DMS53 treated with DMSO at 0.1 percent for 48 hours (cell line): ENCODE measurements around the gene CX3CR1.
A peak's percentile ranks its signal among the peaks of the same experiment; 100 is the strongest.

Experiments
- DNase-seq: peaks from one replicate; lab custom pipeline; 2025; ENCODE audit not compliant: unreplicated experiment; lab: John Stamatoyannopoulos, UW

CX3CR1 gene

DNA sequence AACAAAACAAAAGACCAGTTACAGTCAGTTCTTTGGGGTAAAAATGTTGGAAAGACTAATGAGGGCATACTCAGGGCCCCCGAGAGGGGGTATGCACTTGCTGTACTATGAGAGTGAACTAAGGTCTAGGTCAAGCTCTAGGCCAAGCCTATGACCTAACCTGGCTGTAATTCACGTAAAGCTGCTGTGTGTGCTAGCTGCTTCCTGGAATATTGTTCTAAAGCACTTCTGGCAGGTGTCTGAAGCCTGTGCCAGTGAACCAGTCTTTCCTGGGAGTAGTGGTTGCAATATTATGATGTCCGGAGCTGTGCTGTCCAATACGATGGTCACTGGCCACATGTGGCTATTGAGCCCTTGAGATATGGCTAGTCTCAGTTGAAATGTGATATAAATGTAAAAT is 13.1 kb upstream of the CX3CR1 start:
- no peak for DNase-seq

DNA sequence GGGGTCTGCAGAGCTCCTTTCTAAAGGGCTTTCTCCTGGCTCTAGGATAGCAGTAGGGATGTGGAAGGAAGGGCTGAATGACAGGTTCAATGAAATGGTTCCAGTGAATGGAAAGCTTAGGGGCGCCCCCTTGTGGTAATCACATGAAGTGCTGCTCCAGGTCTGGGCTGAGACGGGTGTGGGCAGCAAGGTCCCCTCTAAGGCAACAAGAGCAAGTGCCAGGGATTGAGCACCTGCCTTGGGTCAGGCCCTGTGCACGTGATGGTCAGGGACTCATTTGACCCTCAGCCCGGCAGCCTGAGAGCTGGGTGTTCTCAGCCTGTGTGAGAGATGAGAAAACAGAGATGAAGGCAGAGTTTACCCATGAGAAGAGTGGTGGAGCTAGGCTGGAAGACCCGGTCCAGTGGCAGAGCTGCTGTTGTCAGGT is 12.1 kb upstream of the CX3CR1 start:
- DNase-seq: no peak

- no peak for DNase-seq
Observed at GRCh38 chr3:39290255-39290654, 10.4 kb upstream of the CX3CR1 start.

GRCh38 chr3:39289107-39289506 is 9.3 kb upstream of the CX3CR1 start:
- no peak for DNase-seq

- DNase-seq: peak; percentile 22
Observed at GRCh38 chr3:39288300-39288808, 8.5 kb upstream of the CX3CR1 start.

GRCh38 chr3:39287216-39288164 is 7.7 kb upstream of the CX3CR1 start:
- DNase-seq: no peak

DNA sequence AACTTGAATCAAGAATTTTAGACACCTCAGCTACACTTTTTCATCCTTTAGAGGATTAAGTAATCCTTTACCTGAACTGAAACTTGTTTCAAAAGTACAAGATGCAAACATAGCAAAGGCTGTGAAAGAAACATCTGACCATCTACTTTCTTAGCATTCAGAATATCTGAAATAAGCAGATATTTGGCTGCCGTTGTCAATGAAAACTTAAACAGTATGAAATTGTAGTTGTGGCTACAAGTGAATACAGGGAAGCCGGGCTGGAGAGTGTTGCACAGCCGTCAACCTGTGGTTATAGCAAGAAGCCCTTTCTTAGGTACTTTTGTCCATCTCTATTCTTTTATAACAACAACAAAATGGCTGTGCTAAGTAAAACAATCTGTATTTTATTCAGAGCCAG is 6.9 kb upstream of the CX3CR1 start:
- DNase-seq: no peak

GRCh38 chr3:39285332-39285731 is 5.5 kb upstream of the CX3CR1 start:
- no peak for DNase-seq

GRCh38 chr3:39284457-39284881 is 4.6 kb upstream of the CX3CR1 start:
- DNase-seq: no peak

DNA sequence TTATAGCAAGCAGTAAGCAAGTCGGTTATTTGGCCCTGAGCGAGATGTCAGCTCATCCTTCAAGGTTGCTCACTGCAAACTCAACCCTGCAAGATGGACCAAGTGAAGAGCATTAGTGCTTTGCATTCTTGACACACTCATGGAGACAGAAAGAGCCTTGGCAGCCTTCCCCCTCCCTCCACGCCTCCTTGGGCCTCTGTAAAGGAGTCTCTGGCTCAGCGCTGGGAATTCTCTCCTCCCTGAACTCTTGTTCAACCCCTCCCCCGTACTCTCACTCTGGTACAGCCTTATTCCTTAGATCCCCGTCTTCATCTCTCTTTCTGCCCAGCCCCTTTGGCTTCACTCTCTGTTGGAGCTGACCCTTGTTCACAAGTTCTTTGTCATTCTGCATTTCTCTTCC is 2.2 kb upstream of the CX3CR1 start:
- DNase-seq: no peak

DNA sequence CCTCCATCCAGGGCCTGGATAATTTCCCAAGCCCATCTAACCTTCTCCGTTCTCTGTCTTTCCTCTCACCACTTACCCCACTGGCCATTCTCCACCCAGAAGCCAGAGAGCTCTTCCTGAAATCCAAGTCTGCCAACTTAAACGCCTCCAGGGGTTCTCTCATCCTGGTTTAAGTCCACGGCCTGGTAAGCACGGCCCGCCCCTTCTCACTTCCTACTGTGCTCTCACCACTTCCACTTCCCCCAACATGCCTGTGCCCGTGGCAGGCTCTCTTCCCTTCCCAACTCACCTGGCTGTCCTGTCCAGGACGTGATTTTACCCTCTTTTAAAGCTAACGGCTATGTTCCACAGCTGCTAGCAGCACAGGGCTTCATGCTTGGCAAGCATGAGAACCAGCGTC is 1.7 kb upstream of the CX3CR1 start:
- DNase-seq: no peak

- no peak for DNase-seq
Observed at GRCh38 chr3:39280571-39280970, 735 bp upstream of the CX3CR1 start.

GRCh38 chr3:39278616-39278935 is 1.3 kb downstream of the CX3CR1 start:
- no peak for DNase-seq

DNA sequence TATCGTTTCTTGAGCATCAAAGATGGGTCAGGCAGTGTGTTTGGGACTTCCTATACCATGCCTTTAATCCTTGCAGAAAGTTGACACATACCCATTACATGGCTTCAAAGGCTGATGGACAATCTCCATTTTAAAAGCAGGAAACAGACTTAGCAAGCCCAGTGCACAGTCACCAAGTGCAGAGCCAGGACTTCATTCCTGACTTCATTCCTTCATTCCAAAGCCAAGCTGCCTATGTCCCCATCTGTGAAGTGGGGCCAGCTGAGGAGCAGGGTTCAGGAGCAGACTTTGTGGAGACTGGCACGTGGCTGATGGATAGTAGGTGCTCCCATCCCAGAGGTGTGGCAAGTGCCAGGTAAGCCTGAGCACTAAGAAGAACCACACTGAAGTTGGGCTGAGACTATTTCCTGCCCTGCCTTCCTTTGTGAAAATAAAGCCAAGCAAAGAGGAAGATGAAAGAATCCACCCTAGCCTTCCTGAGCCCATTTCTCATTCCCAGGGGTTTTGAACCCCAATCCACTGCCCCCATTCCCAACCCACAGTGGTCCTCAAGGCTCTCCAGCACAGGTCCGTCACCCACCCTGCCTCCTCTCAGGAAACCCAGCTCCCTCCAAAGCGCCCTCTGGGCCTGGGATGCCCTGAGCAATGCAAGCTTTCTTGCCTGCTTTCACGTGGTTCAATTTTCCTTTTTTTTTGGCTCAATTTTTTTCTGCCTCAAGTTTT is 1.8 kb downstream of the CX3CR1 start:
- DNase-seq: no peak

DNA sequence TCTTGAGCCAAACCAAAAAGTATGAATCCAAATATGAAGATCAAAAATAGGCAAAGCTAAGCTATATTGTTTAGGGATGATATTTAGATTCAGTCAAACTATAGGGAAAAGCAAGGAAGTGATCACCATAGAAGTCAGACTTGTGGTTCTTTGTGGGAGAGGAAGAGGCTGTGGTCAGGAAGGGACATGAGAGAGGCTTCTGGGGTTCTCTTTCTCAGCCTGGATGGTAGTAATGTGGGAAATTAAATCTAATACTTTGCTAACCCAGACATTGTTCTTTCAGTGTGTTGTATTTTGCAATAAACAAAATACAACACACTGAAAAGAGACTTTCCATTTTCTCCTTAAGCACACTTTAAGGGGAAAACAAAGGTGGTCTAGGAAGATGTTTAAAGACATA is 3.1 kb downstream of the CX3CR1 start:
- no peak for DNase-seq

GRCh38 chr3:39275963-39276593 is 3.8 kb downstream of the CX3CR1 start:
- no peak for DNase-seq

DNA sequence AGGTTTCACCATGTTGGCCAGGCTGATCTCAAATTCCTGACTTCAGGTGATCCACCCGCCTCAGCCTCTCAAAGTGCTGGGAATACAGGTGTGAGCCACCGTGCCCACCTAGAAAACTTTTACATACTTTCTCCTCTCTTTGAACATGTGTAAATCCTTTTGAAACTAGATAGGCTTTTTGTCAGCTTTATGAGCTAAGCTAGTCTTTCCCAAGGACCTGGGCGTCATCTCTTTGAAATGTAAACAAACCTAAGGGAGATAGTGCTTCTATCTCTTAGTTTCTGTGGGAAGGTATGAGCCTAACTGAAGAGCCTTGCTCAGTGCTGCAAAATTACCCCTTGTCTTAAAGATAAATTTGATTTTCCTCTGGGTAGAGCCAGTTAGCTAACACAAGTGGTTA is 4.8 kb downstream of the CX3CR1 start:
- no peak for DNase-seq

GRCh38 chr3:39273119-39273518 is 6.7 kb downstream of the CX3CR1 start:
- no peak for DNase-seq

DNA sequence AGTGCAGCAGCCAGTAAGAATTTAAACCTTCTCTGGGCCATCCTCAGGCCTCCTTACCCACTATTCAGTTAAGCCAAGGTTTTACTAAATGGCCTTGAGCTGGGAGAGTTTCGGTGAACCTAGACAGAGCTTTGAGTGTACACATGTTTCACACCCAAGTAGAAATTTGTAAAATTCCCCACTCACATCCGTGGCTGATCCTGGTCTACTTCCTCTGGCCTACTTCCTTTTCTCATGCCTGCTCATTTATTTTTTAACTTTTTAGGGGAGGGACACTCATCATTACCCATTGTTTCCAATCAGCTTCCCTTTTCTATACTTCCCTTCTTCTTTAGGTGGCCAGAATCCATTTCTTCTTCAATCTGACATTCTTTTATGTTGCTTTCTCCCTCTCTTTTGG is 7.6 kb downstream of the CX3CR1 start:
- no peak for DNase-seq

GRCh38 chr3:39271363-39271914 is 8.4 kb downstream of the CX3CR1 start:
- no peak for DNase-seq

DNA sequence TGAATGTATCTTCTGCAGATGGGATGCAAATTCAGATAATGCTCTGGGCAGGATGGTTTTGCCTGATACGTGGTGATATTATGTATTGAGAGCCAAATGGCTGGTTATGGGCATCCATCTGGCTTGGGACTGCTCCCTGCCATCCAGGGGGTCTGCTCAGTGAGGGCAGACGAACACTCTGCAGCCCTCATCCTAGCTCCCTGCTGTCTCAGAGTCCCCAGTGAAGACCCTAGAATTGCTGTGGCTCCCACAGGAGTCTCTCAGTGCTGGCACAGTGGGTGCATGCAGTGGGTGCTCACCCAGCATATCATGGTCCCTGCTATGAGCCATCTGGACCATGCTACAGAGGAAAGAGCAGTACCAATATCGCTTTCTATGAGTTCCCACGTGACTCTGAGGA is 10.3 kb downstream of the CX3CR1 start:
- no peak for DNase-seq

DNA sequence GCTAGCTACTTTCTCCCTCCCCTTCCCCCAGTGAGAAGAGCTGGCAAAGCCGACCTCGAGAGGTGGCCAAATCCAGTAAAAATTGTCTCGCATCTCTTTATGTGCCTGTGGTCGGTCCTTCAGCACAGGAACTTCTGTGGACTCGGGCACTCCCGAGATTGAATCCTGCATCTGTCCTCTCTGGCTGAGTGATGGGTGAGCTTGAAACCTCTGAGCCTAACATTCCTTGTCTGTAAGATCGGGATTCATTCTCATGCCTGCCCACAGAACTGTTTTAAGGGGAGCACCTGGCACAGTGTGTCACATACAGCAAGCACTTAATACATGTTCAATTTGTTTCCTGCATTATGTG is 11.3 kb downstream of the CX3CR1 start:
- DNase-seq: no peak
